Measurements from ENCODE around the gene WDR74.

GRCh38 chr11:62841361-62842170 is 2.2 kb upstream of the WDR74 start:
- TF ChIP-seq POLR2A (IDR thresholded peaks at IDR 0.05) (peak; percentile 94 to 100 (median 98)), CTCF (IDR thresholded peaks at IDR 0.05) (peak in 2 of 6 experiments; percentile 16 to 34), EP300 (IDR thresholded peaks at IDR 0.05) (peak in 2 of 4 donors; percentile 62 to 97)

Data from upper lobe of left lung (tissue), 4 donors.